Measurements from ENCODE around the gene PITPNB. TPM values are rescaled to one million over a fixed set of nuclear protein-coding genes. Genes with fewer than 3 reads are reported as not detected.

The PITPNB gene
- total RNA-seq, 1 experiment from 2014 or later, result 70.7 TPM

- TF ChIP-seq SP1 (CRISPR knock-in tag; conservative IDR thresholded peaks at IDR 0.05) (no peak), TEAD1 (CRISPR knock-in tag; IDR thresholded peaks at IDR 0.05) (no peak), GTF2I (CRISPR knock-in tag; conservative IDR thresholded peaks at IDR 0.05) (no peak), ESRRA (CRISPR knock-in tag; IDR thresholded peaks at IDR 0.05; ENCODE audit: borderline replicate concordance) (no peak)
- CTCF ChIA-PET, result no interaction called here
- no peak for ATAC-seq
- DNase-seq (ENCODE audit: low spot score), result no peak
- Mint-ChIP-seq H3K27me3 (ENCODE audit: low read depth) (0 out of 2 replicates have a peak, but pooled peaks cover 3% of the 10 kb centered on the region), H3K4me1 (peaks cover 21% of the 10 kb centered on the region), H3K4me3 (no peak overlapping the region), H3K36me3 (peaks cover 15% of the 10 kb centered on the region), H3K9me3 (peaks cover 16% of the 10 kb centered on the region), H3K27ac (no peak overlapping the region)
- POLR2A ChIA-PET, result no interaction called here
Measured at GRCh38 chr22:27833803-27834202, 85.3 kb downstream of the PITPNB start.

GRCh38 chr22:27832606-27833005, 86.5 kb downstream of the PITPNB start:
- ChIA-PET CTCF (no interaction called here), POLR2A (no interaction called here)
- Mint-ChIP-seq H3K4me1 (peaks cover 19% of the 10 kb centered on the region), H3K4me3 (no peak overlapping the region), H3K27me3 (ENCODE audit: low read depth) (0 out of 2 replicates have a peak, but pooled peaks cover 2% of the 10 kb centered on the region), H3K36me3 (peaks cover 5% of the 10 kb centered on the region), H3K9me3 (peaks cover 7% of the 10 kb centered on the region), H3K27ac (no peak overlapping the region; the same call in 1 of the 2 replicates)
- DNase-seq (ENCODE audit: low spot score), result no peak
- no peak for ATAC-seq
- TF ChIP-seq JUN (CRISPR knock-in tag; IDR thresholded peaks at IDR 0.05) (no peak), ZNF121 (CRISPR knock-in tag; IDR thresholded peaks at IDR 0.05) (no peak), NFATC4 (CRISPR knock-in tag; IDR thresholded peaks at IDR 0.05) (no peak)

- DNase-seq (ENCODE audit: low spot score) (no peak), ATAC-seq (no peak)
- H3K9me3 Mint-ChIP-seq, result peaks cover 12% of the 10 kb centered on the region
- POLR2A ChIA-PET, result interaction anchor here (0.8 kb wide), 1 partner anchor 1317 kb away, joined by 4 read pairs; the partner anchor contains the start of gene TFIP11
- H3K4me3 Mint-ChIP-seq, result no peak overlapping the region
- H3K36me3 Mint-ChIP-seq, result no peaks in the 10 kb centered on the region
- CTCF ChIA-PET, result interaction anchor here (1.3 kb wide), 1 partner anchor 11 kb away, joined by 3 read pairs; no protein-coding TSS in a partner anchor
- peaks cover 4% of the 10 kb centered on the region; the same call in 1 of the 2 replicates for H3K27me3 Mint-ChIP-seq (ENCODE audit: low read depth)
- peaks cover under 1% of the 10 kb centered on the region; the same call in 1 of the 2 replicates for H3K4me1 Mint-ChIP-seq
- H3K27ac Mint-ChIP-seq, result no peak overlapping the region
- no peak for TF ChIP-seq SOX15 (CRISPR knock-in tag; IDR thresholded peaks at IDR 0.05)
- TF ChIP-seq NR1H2 (CRISPR knock-in tag; IDR thresholded peaks at IDR 0.05), result no peak
- TF ChIP-seq FOXP1 (CRISPR knock-in tag; IDR thresholded peaks at IDR 0.05; ENCODE audit: borderline replicate concordance), result no peak
- no peak for TF ChIP-seq ZNF232 (CRISPR knock-in tag; IDR thresholded peaks at IDR 0.05)
- TF ChIP-seq ETV6 (CRISPR knock-in tag; IDR thresholded peaks at IDR 0.05), result no peak
- no peak for TF ChIP-seq TEAD4 (CRISPR knock-in tag; IDR thresholded peaks at IDR 0.05)
- TF ChIP-seq ZNF425 (CRISPR knock-in tag; conservative IDR thresholded peaks at IDR 0.05), result no peak
- TF ChIP-seq TP53 (CRISPR knock-in tag; IDR thresholded peaks at IDR 0.05), result no peak
- no peak for TF ChIP-seq ZSCAN18 (CRISPR knock-in tag; IDR thresholded peaks at IDR 0.05)
- TF ChIP-seq CREM (CRISPR knock-in tag; IDR thresholded peaks at IDR 0.05), result no peak
- TF ChIP-seq ERG (CRISPR knock-in tag; IDR thresholded peaks at IDR 0.05), result no peak
- no peak for TF ChIP-seq NFYB (CRISPR knock-in tag; conservative IDR thresholded peaks at IDR 0.05; ENCODE audit: low read depth)
- TF ChIP-seq ATF3 (CRISPR knock-in tag; conservative IDR thresholded peaks at IDR 0.05), result no peak
- TF ChIP-seq NR3C1 (CRISPR knock-in tag; conservative IDR thresholded peaks at IDR 0.05; ENCODE audit: low read depth), result no peak
- no peak for TF ChIP-seq TEAD1 (CRISPR knock-in tag; IDR thresholded peaks at IDR 0.05)
- TF ChIP-seq ZNF512 (CRISPR knock-in tag; IDR thresholded peaks at IDR 0.05; ENCODE audit: borderline replicate concordance), result no peak
- TF ChIP-seq JUN (CRISPR knock-in tag; IDR thresholded peaks at IDR 0.05), result no peak
- TF ChIP-seq ZNF281 (CRISPR knock-in tag; IDR thresholded peaks at IDR 0.05), result no peak
Measured at GRCh38 chr22:27829620-27830019, 89.4 kb downstream of the PITPNB start.

Data from WTC11 (cell line).